ENCODE measurements around the gene TBC1D5.

GRCh38 chr3:17367171-17367570 is 375.3 kb downstream of the TBC1D5 start:
- no peak for TF ChIP-seq CTCF (IDR thresholded peaks at IDR 0.05)
- no peak for TF ChIP-seq EZH2 (IDR thresholded peaks at IDR 0.05; ENCODE audit: borderline replicate concordance, insufficient read depth, low read depth, low read length, poor library complexity, severe bottlenecking)

Data from B cell (primary cell).